ENCODE data around the gene BRK1.
"Not testable (repeated sequence)": the region's sequence is repeated elsewhere in the genome, so short reads cannot be mapped to it uniquely, and the experiment has no call there.

Gene BRK1

DNA sequence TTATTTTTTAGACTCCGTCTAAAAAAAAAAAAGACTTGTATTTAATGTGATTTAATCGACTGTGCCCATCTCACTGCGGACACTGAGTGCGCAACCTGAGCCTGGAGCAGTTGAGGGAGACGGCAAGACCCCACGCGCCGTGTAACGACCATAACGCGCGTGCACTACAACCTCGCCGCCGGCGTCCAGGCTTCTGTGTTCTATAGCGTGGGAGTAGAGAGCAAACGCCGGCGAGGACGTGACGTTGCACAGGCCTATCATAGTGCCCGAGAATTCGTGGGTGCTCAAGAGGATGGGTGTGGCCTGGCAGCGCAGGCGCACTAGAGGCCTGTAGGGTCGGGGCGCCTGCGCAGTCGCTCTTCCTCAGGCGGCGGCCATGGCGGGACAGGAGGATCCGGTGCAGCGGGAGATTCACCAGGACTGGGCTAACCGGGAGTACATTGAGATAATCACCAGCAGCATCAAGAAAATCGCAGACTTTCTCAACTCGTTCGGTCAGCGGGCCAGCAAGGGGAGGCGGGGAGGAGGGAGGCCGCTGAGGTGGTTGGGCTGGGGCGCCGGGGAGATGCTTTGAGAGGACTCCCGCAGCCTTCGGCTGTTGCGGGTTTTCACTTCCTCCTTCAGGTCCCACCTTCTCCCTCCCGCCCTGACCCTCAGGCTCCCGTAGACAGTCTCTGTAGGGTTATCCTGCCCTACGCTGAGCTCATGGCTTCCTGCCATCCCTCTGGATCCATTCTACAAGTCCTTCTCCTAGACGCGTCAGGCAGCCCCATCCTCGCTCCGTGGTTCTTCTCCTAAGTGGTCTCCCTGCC, at the start of gene BRK1:
Gene BRK1 (plus strand): TSS at position 350 of the 812 bp plus-strand sequence. CDS start 27 bp downstream, at position 377.
- peak; percentile 83 to 89 (median 86) for DNase-seq

DNA sequence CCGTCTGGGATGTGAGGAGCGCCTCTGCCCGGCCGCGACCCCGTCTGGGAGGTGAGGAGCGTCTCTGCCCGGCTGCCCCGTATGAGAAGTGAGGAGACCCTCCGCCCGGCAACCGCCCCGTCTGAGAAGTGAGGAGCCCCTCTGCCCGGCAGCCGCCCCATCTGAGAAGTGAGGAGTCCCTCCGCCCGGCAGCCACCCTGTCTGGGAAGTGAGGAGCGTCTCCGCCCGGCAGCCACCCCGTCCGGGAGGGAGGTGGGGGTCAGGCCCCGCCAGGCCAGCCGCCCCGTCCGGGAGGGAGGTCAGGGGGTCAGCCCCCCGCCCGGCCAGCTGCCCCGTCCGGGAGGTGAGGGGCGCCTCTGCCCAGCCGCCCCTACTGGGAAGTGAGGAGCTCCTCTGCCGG, 45.4 kb upstream of the BRK1 start:
- not testable (repeated sequence) for DNase-seq

DNA sequence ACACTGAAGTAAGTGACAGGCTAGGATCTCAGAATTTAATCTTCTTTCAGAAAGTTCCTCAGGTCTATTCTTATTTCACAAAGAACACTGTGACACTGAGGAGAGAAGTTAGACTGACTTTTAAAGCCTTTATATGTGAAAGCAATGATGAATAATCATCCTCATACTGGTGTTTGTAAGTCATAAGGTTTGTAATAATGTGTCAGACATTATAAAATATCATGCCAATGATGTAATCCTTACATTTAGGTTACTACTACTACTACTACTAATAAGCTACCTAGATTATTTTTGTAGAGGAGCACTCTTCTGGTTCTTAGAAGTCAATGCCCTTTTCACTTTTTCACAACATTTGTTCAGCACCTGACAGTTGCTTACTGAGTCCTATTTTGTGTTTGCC, 40.8 kb upstream of the BRK1 start:
- no peak for DNase-seq

DNA sequence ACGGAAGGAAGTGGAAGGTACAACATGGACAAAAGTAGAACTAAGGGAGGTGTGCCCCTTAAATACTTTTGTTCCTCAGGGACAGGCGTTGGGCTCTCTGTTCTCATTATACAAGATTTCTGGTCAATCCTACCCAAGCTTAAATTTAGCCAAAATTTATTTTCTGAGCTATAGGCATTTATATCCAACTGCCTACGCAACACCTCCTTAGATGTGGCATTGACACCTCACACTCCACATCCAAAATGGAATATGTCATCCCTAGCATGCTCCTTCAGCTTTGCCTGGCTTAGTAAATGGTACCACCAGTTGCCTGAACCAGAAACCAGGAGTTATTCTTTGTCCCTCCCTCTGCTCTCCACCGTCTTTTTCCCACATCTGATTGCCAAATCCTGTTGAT, 33.6 kb upstream of the BRK1 start:
- no peak for DNase-seq

DNA sequence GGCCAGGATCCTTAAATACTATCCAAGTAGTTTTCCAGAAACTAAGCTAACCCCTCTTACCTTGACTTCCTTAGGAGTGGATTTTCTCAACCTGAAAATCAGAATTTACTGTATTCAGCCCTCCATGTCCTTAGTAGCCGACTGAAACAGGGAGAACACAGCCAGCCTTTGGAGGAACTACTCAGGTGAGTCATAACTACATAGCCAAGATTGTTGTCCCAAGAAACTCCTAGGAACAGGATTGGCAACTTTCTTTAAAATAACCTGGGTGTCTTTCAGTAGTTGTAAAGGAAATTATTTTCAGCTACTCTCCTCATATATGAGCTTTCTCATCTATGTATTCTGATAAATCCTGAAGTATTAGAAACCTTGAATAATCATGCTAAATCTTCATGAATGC, 29.7 kb upstream of the BRK1 start:
- no peak for DNase-seq

DNA sequence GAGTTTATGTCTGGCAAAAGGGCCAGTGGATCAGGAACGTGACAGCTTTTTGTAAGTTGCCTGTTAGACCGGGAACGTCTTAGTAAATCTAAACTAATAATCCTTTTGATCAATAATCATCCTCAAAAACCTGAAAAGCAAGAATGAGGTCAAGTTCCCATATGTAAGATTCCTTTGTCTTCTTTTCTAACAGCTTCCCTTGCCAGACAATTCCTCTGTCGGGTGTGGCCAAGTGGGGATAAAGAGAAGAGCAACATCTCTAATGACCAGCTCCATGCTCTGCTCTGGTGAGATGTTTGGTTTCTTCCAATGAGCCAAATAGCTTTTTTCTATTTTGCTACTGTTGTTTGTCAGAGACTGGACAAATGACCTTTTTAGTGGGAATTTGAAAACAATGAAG, 27.2 kb upstream of the BRK1 start:
- no peak for DNase-seq

GRCh38 chr3:10090179-10090578, 25.3 kb upstream of the BRK1 start:
- DNase-seq: no peak

GRCh38 chr3:10090774-10091173, 24.7 kb upstream of the BRK1 start:
- DNase-seq: not testable (repeated sequence)

DNA sequence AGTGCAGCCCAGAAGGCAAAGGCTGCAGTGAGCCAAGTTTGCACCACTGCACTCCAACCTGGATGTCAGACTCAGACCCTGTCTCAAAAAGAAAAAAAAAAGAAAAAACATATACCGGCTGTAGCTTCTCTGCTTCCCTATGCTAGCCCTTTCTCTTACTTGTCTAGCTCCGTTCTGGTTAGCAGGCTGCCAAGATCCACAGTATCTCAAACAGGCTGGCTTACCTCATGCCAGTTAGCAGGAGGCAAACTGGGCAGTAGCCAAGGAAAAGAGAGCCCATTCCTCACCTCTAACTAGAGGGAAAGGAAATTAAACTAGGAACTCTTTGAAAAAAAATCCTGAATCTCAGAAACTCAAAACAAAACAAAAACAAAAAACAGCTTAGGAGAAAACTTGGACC, 24.1 kb upstream of the BRK1 start:
- DNase-seq: not testable (repeated sequence)

- DNase-seq: no peak
These were observed 21.8 kb upstream of the BRK1 start for GRCh38 chr3:10093678-10094077.

DNA sequence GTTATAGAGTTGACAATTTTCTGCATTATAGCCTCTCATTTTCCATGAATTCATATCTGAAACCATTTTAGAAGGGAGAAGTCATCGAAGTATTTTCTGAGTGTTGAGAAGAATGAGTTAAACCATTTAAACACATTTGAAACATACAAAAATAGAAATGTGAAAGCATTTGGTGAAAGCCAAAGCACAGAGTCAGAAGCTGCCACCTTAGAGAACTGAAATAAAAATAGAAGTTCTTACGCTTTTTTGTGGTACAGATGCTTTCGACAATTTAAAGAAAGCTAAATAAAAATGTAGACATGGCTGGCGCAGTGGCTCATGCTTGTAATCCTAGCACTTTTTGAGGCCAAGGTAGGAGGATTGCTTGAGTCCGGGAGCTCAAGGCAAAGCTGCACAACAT, 16.4 kb upstream of the BRK1 start:
- DNase-seq: no peak

- no peak for DNase-seq
These were observed 8.6 kb upstream of the BRK1 start for GRCh38 chr3:10106919-10107318.

DNA sequence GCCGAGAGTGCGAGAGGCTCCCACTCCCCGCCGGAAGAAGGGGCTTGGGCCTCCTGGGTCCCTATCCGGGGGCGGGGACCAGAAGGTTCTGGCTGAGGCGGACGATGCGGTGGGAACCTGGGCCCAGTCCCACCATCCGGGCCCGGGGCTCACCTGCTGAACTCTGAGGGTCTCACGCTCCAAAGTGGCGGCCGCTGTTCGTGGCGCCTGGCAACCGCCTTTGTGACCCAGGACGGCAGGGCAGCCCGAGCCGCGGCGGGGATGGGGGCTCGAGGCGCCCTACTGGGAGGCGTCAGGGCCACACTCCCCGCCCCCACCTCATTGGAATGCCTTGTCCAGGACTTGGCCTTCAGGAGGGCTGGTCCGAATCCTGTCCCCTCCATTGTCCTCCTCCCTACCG, 7.4 kb upstream of the BRK1 start, which contains the start of gene FANCD2OS:
Gene FANCD2OS (minus strand): TSS at position 165 of the 400 bp plus-strand sequence. CDS start 3,481 bp downstream, outside the sequence.
- DNase-seq: no peak

GRCh38 chr3:10116138-10116460, 624 bp downstream of the BRK1 start:
- DNase-seq: no peak

DNA sequence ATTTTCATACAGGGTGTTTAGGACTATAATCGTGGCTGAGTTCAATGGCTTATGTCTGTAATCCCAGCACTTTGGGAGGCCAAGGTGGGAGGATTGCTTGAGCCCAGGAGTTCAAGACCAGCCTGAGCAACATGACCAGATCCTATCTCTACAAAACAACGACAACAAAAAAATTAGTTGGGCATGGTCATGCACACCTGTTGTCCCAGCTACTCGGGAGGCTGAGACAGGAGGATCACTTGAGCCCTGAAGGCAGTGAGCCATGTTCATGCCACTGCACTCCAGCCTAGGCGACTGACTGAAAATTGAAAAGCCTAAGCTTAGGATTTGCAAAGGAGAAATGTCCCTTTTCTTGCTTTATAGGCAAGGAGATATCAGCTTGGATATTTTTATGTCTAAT, 1.5 kb downstream of the BRK1 start:
- no peak for DNase-seq

GRCh38 chr3:10119376-10119775, 3.9 kb downstream of the BRK1 start:
- DNase-seq: no peak

DNA sequence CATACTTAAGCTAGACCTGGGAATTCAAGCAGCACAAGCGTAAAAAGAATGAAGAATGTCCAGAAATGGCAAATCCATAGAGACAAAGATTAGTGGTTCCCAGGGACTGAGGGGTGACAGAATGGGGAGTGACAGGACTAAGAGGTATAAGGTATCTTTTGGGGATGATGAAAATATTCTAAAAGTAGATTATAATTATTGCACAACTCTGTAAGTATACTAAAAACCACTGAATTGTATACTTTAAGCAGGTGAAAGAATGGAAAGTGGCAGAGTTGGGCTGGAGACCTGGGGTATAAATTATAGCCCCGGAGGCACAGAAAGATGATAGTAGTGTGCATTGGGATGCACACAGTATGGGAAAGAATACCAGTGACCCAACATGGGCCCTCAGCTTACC, 5.6 kb downstream of the BRK1 start:
- DNase-seq: no peak

DNA sequence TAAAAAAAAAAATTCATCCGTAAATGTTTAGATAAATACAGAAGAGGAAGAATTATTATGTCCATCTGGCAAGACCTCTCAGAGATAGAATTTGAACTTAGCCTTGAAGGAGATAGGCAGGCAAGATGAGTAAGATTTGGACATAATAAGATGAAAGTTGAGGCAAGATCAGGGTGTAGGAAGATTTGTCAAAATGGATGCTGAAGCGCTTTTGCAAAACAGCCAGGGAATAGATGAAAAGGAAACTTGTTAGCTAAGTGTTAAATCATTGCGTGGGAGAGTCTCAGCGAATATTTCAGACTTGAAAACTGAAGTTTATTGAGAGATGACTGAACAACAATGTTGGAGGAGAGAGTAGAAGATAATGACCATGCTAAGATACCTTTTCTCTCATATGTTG, 7.2 kb downstream of the BRK1 start:
- DNase-seq: no peak

DNA sequence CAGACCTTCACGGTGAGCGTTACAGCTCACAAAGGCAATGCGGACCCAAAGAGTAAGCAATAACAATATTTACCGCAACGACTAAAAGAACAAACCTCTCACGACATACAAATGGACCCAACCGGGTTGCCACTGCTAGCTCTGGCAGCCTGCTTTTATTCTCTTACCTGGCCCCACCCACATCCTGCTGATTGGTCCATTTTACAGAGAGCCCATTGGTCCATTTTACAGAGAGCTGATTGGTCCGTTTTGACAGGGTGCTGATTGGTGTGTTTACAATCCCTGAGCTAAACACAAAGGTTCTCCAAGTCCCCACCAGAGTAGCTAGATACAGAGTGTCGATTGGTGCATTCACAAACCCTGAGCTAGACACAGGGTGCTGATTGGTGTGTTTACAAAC, 20.4 kb downstream of the BRK1 start:
- not testable (repeated sequence) for DNase-seq

DNA sequence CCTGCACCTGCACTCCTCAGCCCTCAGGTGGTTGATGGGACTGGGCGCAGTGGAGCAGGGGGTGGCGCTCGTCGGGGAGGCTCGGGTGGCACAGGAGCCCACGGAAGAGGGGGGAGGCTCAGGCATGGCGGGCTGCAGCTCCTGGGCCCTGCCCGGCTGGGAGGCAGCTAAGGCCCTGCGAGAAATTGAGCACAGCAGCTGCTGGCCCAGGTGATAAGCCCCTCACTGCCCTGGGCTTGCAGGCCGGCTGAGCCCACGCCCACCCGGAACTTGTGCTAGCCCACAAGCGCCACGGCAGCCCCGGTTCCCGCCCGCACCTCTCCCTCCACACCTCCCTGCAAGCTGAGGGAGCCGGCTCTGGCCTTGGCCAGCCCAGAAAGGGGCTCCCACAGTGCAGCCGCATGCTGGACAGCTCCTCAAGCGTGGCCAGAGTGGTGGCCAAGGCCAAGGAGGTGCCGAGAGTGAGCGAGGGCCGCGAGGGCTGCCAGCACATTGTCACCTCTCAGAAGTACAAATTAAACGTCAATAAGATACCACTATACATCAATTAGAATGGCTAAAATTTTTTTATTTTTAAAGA, 21.0 kb downstream of the BRK1 start:
- DNase-seq: no peak

DNA sequence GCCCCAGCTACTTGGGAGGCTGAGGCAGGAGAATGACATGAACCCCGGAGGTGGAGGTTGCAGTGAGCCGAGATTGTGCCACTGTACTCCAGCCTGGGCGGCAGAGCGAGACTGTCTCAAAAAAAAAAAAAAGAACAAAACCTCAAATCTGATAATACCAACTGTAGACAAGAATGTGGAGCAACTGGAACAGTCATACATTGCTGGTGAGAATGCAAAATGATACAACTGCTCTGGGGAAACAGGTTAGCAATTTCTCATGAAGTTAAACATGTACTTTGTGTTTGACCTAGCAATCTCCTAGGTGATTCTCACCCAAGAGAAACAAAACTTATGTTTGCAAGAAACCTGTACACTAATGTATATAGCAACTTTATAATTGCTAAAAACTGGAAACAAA, 21.7 kb downstream of the BRK1 start:
- no peak for DNase-seq

DNA sequence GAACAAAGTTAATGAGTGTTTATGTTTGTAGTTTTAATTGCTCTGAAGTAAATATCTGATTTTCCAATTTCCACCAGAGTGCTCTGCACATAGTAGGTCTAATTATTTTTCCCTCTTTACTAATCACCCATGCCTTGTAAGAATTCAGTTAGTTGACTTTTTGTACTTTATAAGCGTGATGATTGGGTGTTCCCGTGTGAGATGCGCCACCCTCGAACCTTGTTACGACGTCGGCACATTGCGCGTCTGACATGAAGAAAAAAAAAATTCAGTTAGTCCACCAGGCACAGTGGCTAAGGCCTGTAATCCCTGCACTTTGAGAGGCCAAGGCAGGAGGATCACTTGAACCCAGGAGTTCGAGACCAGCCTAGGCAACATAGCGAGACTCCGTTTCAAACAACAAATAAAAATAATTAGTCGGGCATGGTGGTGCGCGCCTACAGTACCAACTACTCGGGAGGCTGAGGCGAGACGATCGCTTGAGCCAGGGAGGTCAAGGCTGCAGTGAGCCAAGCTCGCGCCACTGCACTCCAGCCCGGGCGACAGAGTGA, 25.6 kb downstream of the BRK1 start:
- no peak for DNase-seq

GRCh38 chr3:10142707-10143560, 27.5 kb downstream of the BRK1 start:
- no peak for DNase-seq
